ENCODE measurements around the gene FILIP1.

FILIP1 gene

GRCh38 chr6:75495011-75495410 lies 1.4 kb upstream of the FILIP1 start:
- TF ChIP-seq SIN3A (IDR thresholded peaks at IDR 0.05; ENCODE audit: borderline replicate concordance, insufficient read depth, low read length) (no peak), REST (IDR thresholded peaks at IDR 0.05; ENCODE audit: insufficient read depth in 1 of 2, low read depth in 2 of 2, low read length in 2 of 2) (no peak), FOXP2 (optimal IDR thresholded peaks at IDR 0.05; ENCODE audit: borderline replicate concordance, extremely low read depth, extremely low read length, insufficient read depth) (no peak), TAF1 (IDR thresholded peaks at IDR 0.05; ENCODE audit: borderline replicate concordance, insufficient read depth, low read length) (no peak), POLR2AphosphoS5 (IDR thresholded peaks at IDR 0.05; ENCODE audit: low read depth, low read length) (no peak)

- TF ChIP-seq POLR2AphosphoS5 (IDR thresholded peaks at IDR 0.05; ENCODE audit: low read depth, low read length) (no peak), FOXP2 (optimal IDR thresholded peaks at IDR 0.05; ENCODE audit: borderline replicate concordance, extremely low read depth, extremely low read length, insufficient read depth) (no peak), TAF1 (IDR thresholded peaks at IDR 0.05; ENCODE audit: borderline replicate concordance, insufficient read depth, low read length) (no peak), REST (IDR thresholded peaks at IDR 0.05; ENCODE audit: insufficient read depth in 1 of 2, low read depth in 2 of 2, low read length in 2 of 2) (no peak), SIN3A (IDR thresholded peaks at IDR 0.05; ENCODE audit: borderline replicate concordance, insufficient read depth, low read length) (no peak)
Measured at GRCh38 chr6:75494290-75494689, 690 bp upstream of the FILIP1 start.

- TF ChIP-seq SIN3A (IDR thresholded peaks at IDR 0.05; ENCODE audit: borderline replicate concordance, insufficient read depth, low read length) (no peak), TAF1 (IDR thresholded peaks at IDR 0.05; ENCODE audit: borderline replicate concordance, insufficient read depth, low read length) (no peak), FOXP2 (optimal IDR thresholded peaks at IDR 0.05; ENCODE audit: borderline replicate concordance, extremely low read depth, extremely low read length, insufficient read depth) (no peak), REST (IDR thresholded peaks at IDR 0.05; ENCODE audit: insufficient read depth in 1 of 2, low read depth in 2 of 2, low read length in 2 of 2) (no peak), POLR2AphosphoS5 (IDR thresholded peaks at IDR 0.05; ENCODE audit: low read depth, low read length) (no peak)
Measured at GRCh38 chr6:75492386-75493153, 1.0 kb downstream of the FILIP1 start.

- TF ChIP-seq FOXP2 (optimal IDR thresholded peaks at IDR 0.05; ENCODE audit: borderline replicate concordance, extremely low read depth, extremely low read length, insufficient read depth) (no peak), SIN3A (IDR thresholded peaks at IDR 0.05; ENCODE audit: borderline replicate concordance, insufficient read depth, low read length) (no peak), POLR2AphosphoS5 (IDR thresholded peaks at IDR 0.05; ENCODE audit: low read depth, low read length) (no peak), TAF1 (IDR thresholded peaks at IDR 0.05; ENCODE audit: borderline replicate concordance, insufficient read depth, low read length) (no peak), REST (IDR thresholded peaks at IDR 0.05; ENCODE audit: insufficient read depth in 1 of 2, low read depth in 2 of 2, low read length in 2 of 2) (no peak)
Measured at GRCh38 chr6:75491291-75491690, 2.3 kb downstream of the FILIP1 start.

All from PFSK-1 (cell line).